Activated T-cell treated with anti-CD3 and anti-CD28 coated beads, Interleukin-2, amount 50 U/mL, for 4 hours (primary cell): Measurements from ENCODE around the gene DNAJA3. TPM values are rescaled to one million over a fixed set of nuclear protein-coding genes. Genes with fewer than 3 reads are reported as not detected.

Experiments
- ATAC-seq, 2 donors: fragments of 200-7000 bp; cut with Tn5 transposase; one replicate each; pipeline ENCODE4 v1.10.0; 2021
- DNase-seq: peaks from one replicate; pipeline ENCODE4 v3.0.0-alpha.2; 2020
- H3K27me3 Mint-ChIP-seq: one replicate; pipeline ENCODE4 v1.8.0; 2021; ENCODE audit warnings: low read depth, mixed read lengths
- H3K36me3 Mint-ChIP-seq: one replicate; pipeline ENCODE4 v1.8.0; 2022; ENCODE audit warnings: mixed read lengths; ENCODE audit not compliant: insufficient read depth
- H3K4me1 Mint-ChIP-seq: one replicate; pipeline ENCODE4 v1.8.0; 2021; ENCODE audit warnings: low read depth, mixed read lengths
- H3K4me3 Mint-ChIP-seq: one replicate; pipeline ENCODE4 v1.8.0; 2021; ENCODE audit warnings: mild to moderate bottlenecking, moderate library complexity, mixed read lengths
- H3K9me3 Mint-ChIP-seq: one replicate; pipeline ENCODE4 v1.8.0; 2021; ENCODE audit warnings: mixed read lengths
- total RNA-seq, 3 donors: library from RNA; stranded (reverse); gene quantifications; one replicate each; pipeline ENCODE4 v1.2.1, GENCODE V29; 2021

DNAJA3 gene
- total RNA-seq, result 100 to 1,000 TPM; 108 to 124 (median 123) TPM

- H3K36me3 Mint-ChIP-seq, result peaks cover 10% of the 10 kb centered on the region
- no peaks in the 10 kb centered on the region for H3K9me3 Mint-ChIP-seq
- peak; percentile 94 for ATAC-seq
- H3K4me1 Mint-ChIP-seq, result peaks cover 22% of the 10 kb centered on the region
- DNase-seq, result peak; percentile 88
- peak within 1 kb of the TSS; percentile 97 for H3K4me3 Mint-ChIP-seq
- no peaks in the 10 kb centered on the region for H3K27me3 Mint-ChIP-seq
These were observed at the start of gene DNAJA3 for GRCh38 chr16:4425378-4426020. TSS of gene DNAJA3 (plus strand) at chr16:4425868. CDS start at chr16:4425882, 14 bp downstream.

GRCh38 chr16:4376126-4376892 is 49.4 kb upstream of the DNAJA3 start:
- Mint-ChIP-seq H3K9me3 (no peaks in the 10 kb centered on the region), H3K27me3 (no peaks in the 10 kb centered on the region), H3K4me1 (peaks cover 13% of the 10 kb centered on the region), H3K36me3 (peaks cover 3% of the 10 kb centered on the region), H3K4me3 (no peak overlapping the region)
- DNase-seq, result no peak
- ATAC-seq, result no peak

- Mint-ChIP-seq H3K36me3 (peaks cover 3% of the 10 kb centered on the region), H3K9me3 (no peaks in the 10 kb centered on the region), H3K27me3 (no peaks in the 10 kb centered on the region), H3K4me3 (no peak overlapping the region), H3K4me1 (peaks cover 13% of the 10 kb centered on the region)
- ATAC-seq (no peak), DNase-seq (no peak)
These were observed 48.6 kb upstream of the DNAJA3 start for GRCh38 chr16:4376893-4377572.

GRCh38 chr16:4377573-4378154 is 48.0 kb upstream of the DNAJA3 start:
- H3K9me3 Mint-ChIP-seq, result no peaks in the 10 kb centered on the region
- peaks cover 9% of the 10 kb centered on the region for H3K4me1 Mint-ChIP-seq
- H3K36me3 Mint-ChIP-seq, result peaks cover 3% of the 10 kb centered on the region
- no peaks in the 10 kb centered on the region for H3K27me3 Mint-ChIP-seq
- no peak overlapping the region for H3K4me3 Mint-ChIP-seq
- no peak for ATAC-seq
- DNase-seq, result no peak

GRCh38 chr16:4378161-4378666 is 47.5 kb upstream of the DNAJA3 start:
- peaks cover 5% of the 10 kb centered on the region for H3K4me1 Mint-ChIP-seq
- H3K9me3 Mint-ChIP-seq, result no peaks in the 10 kb centered on the region
- DNase-seq (no peak), ATAC-seq (no peak)
- H3K4me3 Mint-ChIP-seq, result no peak overlapping the region
- no peaks in the 10 kb centered on the region for H3K27me3 Mint-ChIP-seq
- H3K36me3 Mint-ChIP-seq, result peaks cover 3% of the 10 kb centered on the region

GRCh38 chr16:4378999-4379690 is 46.5 kb upstream of the DNAJA3 start:
- peaks cover 2% of the 10 kb centered on the region for H3K4me1 Mint-ChIP-seq
- DNase-seq (no peak), ATAC-seq (no peak)
- H3K36me3 Mint-ChIP-seq, result peaks cover 4% of the 10 kb centered on the region
- H3K4me3 Mint-ChIP-seq, result no peak overlapping the region
- no peaks in the 10 kb centered on the region for H3K9me3 Mint-ChIP-seq
- no peaks in the 10 kb centered on the region for H3K27me3 Mint-ChIP-seq

GRCh38 chr16:4380119-4381063 is 45.3 kb upstream of the DNAJA3 start:
- H3K27me3 Mint-ChIP-seq, result no peaks in the 10 kb centered on the region
- H3K4me3 Mint-ChIP-seq, result no peak overlapping the region
- peaks cover 4% of the 10 kb centered on the region for H3K36me3 Mint-ChIP-seq
- H3K9me3 Mint-ChIP-seq, result no peaks in the 10 kb centered on the region
- H3K4me1 Mint-ChIP-seq, result peaks cover 2% of the 10 kb centered on the region
- DNase-seq (no peak), ATAC-seq (no peak)

GRCh38 chr16:4381072-4381934 is 44.4 kb upstream of the DNAJA3 start:
- ATAC-seq, result no peak
- Mint-ChIP-seq H3K4me1 (peaks cover 2% of the 10 kb centered on the region), H3K4me3 (no peak overlapping the region), H3K27me3 (no peaks in the 10 kb centered on the region), H3K36me3 (peaks cover 1% of the 10 kb centered on the region), H3K9me3 (no peaks in the 10 kb centered on the region)
- DNase-seq, result no peak

- no peaks in the 10 kb centered on the region for H3K9me3 Mint-ChIP-seq
- DNase-seq (no peak), ATAC-seq (no peak)
These were observed 43.5 kb upstream of the DNAJA3 start for GRCh38 chr16:4381935-4382794.

GRCh38 chr16:4382795-4383357 is 42.8 kb upstream of the DNAJA3 start:
- no peak for ATAC-seq

More at GRCh38 chr16:4381935-4382794, 43.5 kb upstream of the DNAJA3 start:
- Mint-ChIP-seq H3K27me3 (no peaks in the 10 kb centered on the region), H3K36me3 (peaks cover 1% of the 10 kb centered on the region), H3K4me1 (no peaks in the 10 kb centered on the region), H3K4me3 (no peak overlapping the region)

GRCh38 chr16:4383591-4384444 is 41.9 kb upstream of the DNAJA3 start:
- Mint-ChIP-seq H3K9me3 (no peaks in the 10 kb centered on the region), H3K36me3 (peaks cover 1% of the 10 kb centered on the region), H3K4me1 (no peaks in the 10 kb centered on the region), H3K4me3 (no peak overlapping the region), H3K27me3 (no peaks in the 10 kb centered on the region)
- ATAC-seq, result no peak
- DNase-seq, result no peak

More at GRCh38 chr16:4382795-4383357, 42.8 kb upstream of the DNAJA3 start:
- no peaks in the 10 kb centered on the region for H3K27me3 Mint-ChIP-seq
- no peaks in the 10 kb centered on the region for H3K9me3 Mint-ChIP-seq
- no peaks in the 10 kb centered on the region for H3K4me1 Mint-ChIP-seq
- DNase-seq, result no peak
- H3K4me3 Mint-ChIP-seq, result no peak overlapping the region
- H3K36me3 Mint-ChIP-seq, result peaks cover 1% of the 10 kb centered on the region
